ENCODE results near the gene RNF44. TPM values are rescaled to one million over a fixed set of nuclear protein-coding genes. Genes with fewer than 3 reads are reported as not detected.

The RNF44 gene
- total and polyA plus RNA-seq, 2 donors (not counting 3 experiments of a cell fraction or from before 2014, with no cell fraction given), result 19.8 to 50.2 TPM

GRCh38 chr5:176542135-176542595, 5.0 kb upstream of the RNF44 start:
- no peaks in the 10 kb centered on the region for H3K9me3 ChIP-seq (replicated peaks; ENCODE audit: control insufficient read depth, insufficient read depth, low read length)
- POLR2A ChIA-PET, result no interaction called here
- intact Hi-C loops (cut with micrococcal nuclease) (no loop called here), dilution Hi-C loops (cut with MboI; ENCODE audit: extremely low pct_ligation_motif_present, low sequenced_read_pairs) (no loop called here)
- H3K79me2 ChIP-seq (ENCODE audit: control insufficient read depth, insufficient read depth, low read length), result no peaks in the 10 kb centered on the region
- no peaks in the 10 kb centered on the region for H3K27me3 ChIP-seq (ENCODE audit: control insufficient read depth in 2 of 2, insufficient read depth in 2 of 2, low read length in 2 of 2)
- no peaks in the 10 kb centered on the region for H3K9me1 ChIP-seq (replicated peaks; ENCODE audit: control insufficient read depth, extremely low read depth, insufficient read depth, low read length)
- H3K4me2 ChIP-seq (ENCODE audit: insufficient read depth, low read length), result peak overlapping the region; percentile 52
- FAIRE-seq, result no peak
- TF ChIP-seq FOS (IDR thresholded peaks at IDR 0.05; ENCODE audit: borderline replicate concordance, insufficient read depth, low read length) (no peak), JUN (IDR thresholded peaks at IDR 0.05; ENCODE audit: borderline replicate concordance, insufficient read depth, insufficient read length, low read depth) (no peak), EZH2 (IDR thresholded peaks at IDR 0.05; ENCODE audit: borderline replicate concordance, low read depth, low read length, severe bottlenecking) (no peak), POLR2A (IDR thresholded peaks at IDR 0.05; ENCODE audit: low read depth, low read length) (no peak), POLR2AphosphoS5 (IDR thresholded peaks at IDR 0.05; ENCODE audit: insufficient read depth, low read depth, low read length) (no peak), CTCF (IDR thresholded peaks at IDR 0.05; ENCODE audit: extremely low read depth in 1 of 2, insufficient read depth in 1 of 2, low read depth in 1 of 2, low read length in 2 of 2) (no peak), MYC (IDR thresholded peaks at IDR 0.05; ENCODE audit: low read depth, low read length) (no peak), MAX (IDR thresholded peaks at IDR 0.05; ENCODE audit: insufficient read depth, insufficient read length) (no peak), GATA2 (IDR thresholded peaks at IDR 0.05; ENCODE audit: insufficient read depth, insufficient read length, low read depth, low read length) (no peak)
- H3K9ac ChIP-seq (replicated peaks; ENCODE audit: extremely low read depth, insufficient read depth, low read length), result no peak overlapping the region
- peak overlapping the region in 2 of 3 experiments; percentile 1 to 50 for H3K4me3 ChIP-seq (replicated peaks in 1 of 3; ENCODE audit: insufficient read depth in 1 of 3, low read depth in 1 of 3, low read length in 3 of 3)
- no TSS peak for BruUV-seq (replicated peaks)
- no peak overlapping the region for H3K27ac ChIP-seq (ENCODE audit: insufficient read depth, low read depth, low read length)
- H3K4me1 ChIP-seq (ENCODE audit: control insufficient read depth, extremely low read depth, insufficient read depth, low read length), result peaks cover 38% of the 10 kb centered on the region
- H4K20me1 ChIP-seq (replicated peaks; ENCODE audit: control insufficient read depth, extremely low read depth, insufficient read depth, low read length), result no peaks in the 10 kb centered on the region
- H3K36me3 ChIP-seq (ENCODE audit: control insufficient read depth in 2 of 2, extremely low read depth in 1 of 2, insufficient read depth in 2 of 2, low read length in 2 of 2), result no peaks in the 10 kb centered on the region
- no peak for DNase-seq (ENCODE audit: low read depth, low spot score)
- H2AFZ ChIP-seq (ENCODE audit: low read depth, low read length), result no peak overlapping the region
- CTCF ChIA-PET, result interaction anchor here (0.6 to 2.2 kb wide), 9 partner anchors 10 to 154 kb away, joined by 3 to 18 read pairs (median 3); partner anchors contain the start of genes CLTB, HIGD2A and NOP16
